GM23248 (cell line): ENCODE data around the gene LOC101059915.
"Not testable (repeated sequence)": the region's sequence is repeated elsewhere in the genome, so short reads cannot be mapped to it uniquely, and the experiment has no call there.

Source experiments
- EZH2 ChIP-seq: fragments of 200-600 bp; sonication (generic); IDR thresholded peaks from 2 replicates; pipeline ENCODE4 v1.6.1; 2018; ENCODE audit warnings: antibody characterized with exemption, mild to moderate bottlenecking; ENCODE audit not compliant: insufficient read depth, poor library complexity, severe bottlenecking
- EZH2phosphoT487 ChIP-seq: fragments of 200-600 bp; sonication (generic); IDR thresholded peaks from 2 replicates; pipeline ENCODE4 v1.6.1; 2018; ENCODE audit warnings: antibody characterized with exemption, moderate library complexity, mild to moderate bottlenecking, low read depth; ENCODE audit not compliant: insufficient read depth

DNA sequence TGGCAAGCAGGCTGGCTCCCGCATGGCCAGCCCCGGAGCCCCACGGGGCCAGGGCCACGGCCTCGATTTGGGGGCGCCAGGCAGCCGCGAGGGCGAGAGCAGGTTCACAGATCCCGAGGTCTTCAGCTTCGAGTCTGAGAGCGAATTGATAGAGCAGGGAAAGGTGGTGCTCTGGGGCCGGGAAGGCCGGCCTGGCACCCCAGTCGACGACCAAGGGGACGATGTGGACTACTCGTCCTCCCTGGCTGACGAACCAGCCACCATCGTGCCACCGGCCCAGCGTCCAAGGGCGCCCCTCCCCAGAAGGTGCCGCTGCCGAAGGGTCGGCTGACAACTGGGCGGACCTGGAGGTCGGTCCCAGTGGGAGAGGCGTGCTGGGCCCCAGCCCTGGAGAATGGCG, 51.8 kb downstream of the LOC101059915 start:
- TF ChIP-seq EZH2, EZH2phosphoT487: not testable (repeated sequence)
